GM18861 (cell line): Measurements from ENCODE around the gene NELFB.
"Not testable (repeated sequence)": the region's sequence is repeated elsewhere in the genome, so short reads cannot be mapped to it uniquely, and the experiment has no call there.

ENCODE experiments used
- ATAC-seq: cut with Tn5 transposase; IDR thresholded peaks from one replicate; pipeline ENCODE4 v1.9.1; 2021; ENCODE audit not compliant: unreplicated experiment

The NELFB gene

GRCh38 chr9:137245450-137246421 lies 9.4 kb upstream of the NELFB start:
- ATAC-seq: no peak

- no peak for ATAC-seq
Measured at GRCh38 chr9:137247135-137247915, 7.8 kb upstream of the NELFB start.

- ATAC-seq: no peak
Measured at GRCh38 chr9:137247916-137248175, 7.3 kb upstream of the NELFB start.

- ATAC-seq: no peak
Measured at GRCh38 chr9:137250329-137251193, 4.6 kb upstream of the NELFB start.

GRCh38 chr9:137251194-137251461 lies 4.0 kb upstream of the NELFB start, which contains the start of gene STPG3:
TSS of gene STPG3 (plus strand) at chr9:137251286. CDS start at chr9:137251287, 1 bp downstream.
- no peak for ATAC-seq

- no peak for ATAC-seq
Measured at GRCh38 chr9:137251490-137252268, 3.4 kb upstream of the NELFB start.

GRCh38 chr9:137252555-137253506 lies 2.3 kb upstream of the NELFB start:
- no peak for ATAC-seq

GRCh38 chr9:137253717-137254623 lies 1.2 kb upstream of the NELFB start:
- ATAC-seq: no peak

GRCh38 chr9:137255448-137256114 lies 454 bp downstream of the NELFB start:
- ATAC-seq: peak; percentile 25

GRCh38 chr9:137256362-137256761 lies 1.2 kb downstream of the NELFB start:
- ATAC-seq: no peak

- no peak for ATAC-seq
Measured at GRCh38 chr9:137256856-137257255, 1.7 kb downstream of the NELFB start.

GRCh38 chr9:137262173-137262908 lies 7.2 kb downstream of the NELFB start:
- ATAC-seq: not testable (repeated sequence)

GRCh38 chr9:137262909-137263285 lies 7.8 kb downstream of the NELFB start:
- no peak for ATAC-seq

GRCh38 chr9:137263506-137263905 lies 8.4 kb downstream of the NELFB start:
- no peak for ATAC-seq

GRCh38 chr9:137264067-137264466 lies 8.9 kb downstream of the NELFB start:
- no peak for ATAC-seq

- ATAC-seq: no peak
Measured at GRCh38 chr9:137265496-137266161, 10.5 kb downstream of the NELFB start.

GRCh38 chr9:137266162-137266527 lies 11.0 kb downstream of the NELFB start:
- ATAC-seq: no peak
